Measurements from ENCODE around the gene LSG1. TPM values are rescaled to one million over a fixed set of nuclear protein-coding genes. Genes with fewer than 3 reads are reported as not detected.

The LSG1 gene
- polyA plus RNA-seq, 1 donor from 2014 or later, result 35.5 TPM

GRCh38 chr3:194707147-194707540 lies 35.2 kb upstream of the LSG1 start:
- Histone ChIP-seq H3K27me3 (ENCODE audit: insufficient read depth, low read depth, low read length) (no peaks in the 10 kb centered on the region), H3K4me3 (ENCODE audit: low read length) (no peak overlapping the region), H3K9me2 (ENCODE audit: insufficient read depth, low read length) (no peaks in the 10 kb centered on the region), H4K20me1 (ENCODE audit: insufficient read depth) (no peaks in the 10 kb centered on the region), H3K79me2 (replicated peaks; ENCODE audit: insufficient read depth, low read length) (no peaks in the 10 kb centered on the region), H3F3A (ENCODE audit: insufficient read depth, low read length, poor library complexity, severe bottlenecking) (no peaks in the 10 kb centered on the region), H3K9me3 (ENCODE audit: low read length) (no peaks in the 10 kb centered on the region), H2AFZ (ENCODE audit: low read depth, low read length) (no peak overlapping the region), H3K36me3 (ENCODE audit: insufficient read depth, low read length) (no peaks in the 10 kb centered on the region), H3K9ac (ENCODE audit: low read length) (no peak overlapping the region), H3K4me2 (ENCODE audit: low read length) (no peak overlapping the region), H3K27ac (ENCODE audit: low read length) (no peak overlapping the region)
- TF ChIP-seq, protein P1, sequence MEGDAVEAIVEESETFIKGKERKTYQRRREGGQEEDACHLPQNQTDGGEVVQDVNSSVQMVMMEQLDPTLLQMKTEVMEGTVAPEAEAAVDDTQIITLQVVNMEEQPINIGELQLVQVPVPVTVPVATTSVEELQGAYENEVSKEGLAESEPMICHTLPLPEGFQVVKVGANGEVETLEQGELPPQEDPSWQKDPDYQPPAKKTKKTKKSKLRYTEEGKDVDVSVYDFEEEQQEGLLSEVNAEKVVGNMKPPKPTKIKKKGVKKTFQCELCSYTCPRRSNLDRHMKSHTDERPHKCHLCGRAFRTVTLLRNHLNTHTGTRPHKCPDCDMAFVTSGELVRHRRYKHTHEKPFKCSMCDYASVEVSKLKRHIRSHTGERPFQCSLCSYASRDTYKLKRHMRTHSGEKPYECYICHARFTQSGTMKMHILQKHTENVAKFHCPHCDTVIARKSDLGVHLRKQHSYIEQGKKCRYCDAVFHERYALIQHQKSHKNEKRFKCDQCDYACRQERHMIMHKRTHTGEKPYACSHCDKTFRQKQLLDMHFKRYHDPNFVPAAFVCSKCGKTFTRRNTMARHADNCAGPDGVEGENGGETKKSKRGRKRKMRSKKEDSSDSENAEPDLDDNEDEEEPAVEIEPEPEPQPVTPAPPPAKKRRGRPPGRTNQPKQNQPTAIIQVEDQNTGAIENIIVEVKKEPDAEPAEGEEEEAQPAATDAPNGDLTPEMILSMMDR (IDR thresholded peaks at IDR 0.05; ENCODE audit: poor library complexity, severe bottlenecking), result no peak
- TF ChIP-seq EP300 (conservative IDR thresholded peaks at IDR 0.05; ENCODE audit: poor library complexity, severe bottlenecking) (no peak), RAD21 (conservative IDR thresholded peaks at IDR 0.05) (no peak), MXI1 (conservative IDR thresholded peaks at IDR 0.05; ENCODE audit: poor library complexity, severe bottlenecking) (no peak), SMC3 (conservative IDR thresholded peaks at IDR 0.05; ENCODE audit: poor library complexity) (no peak), TAF1 (IDR thresholded peaks at IDR 0.05; ENCODE audit: low read depth) (no peak), REST (IDR thresholded peaks at IDR 0.05; ENCODE audit: borderline replicate concordance) (no peak), EZH2 (IDR thresholded peaks at IDR 0.05; ENCODE audit: borderline replicate concordance, insufficient read depth, low read length, poor library complexity, severe bottlenecking) (no peak), POLR2AphosphoS5 (IDR thresholded peaks at IDR 0.05) (no peak)

GRCh38 chr3:194705761-194706160 lies 33.8 kb upstream of the LSG1 start:
- Histone ChIP-seq H3K4me3 (ENCODE audit: low read length) (no peak overlapping the region), H3K79me2 (replicated peaks; ENCODE audit: insufficient read depth, low read length) (no peaks in the 10 kb centered on the region), H3K27me3 (ENCODE audit: insufficient read depth, low read depth, low read length) (no peaks in the 10 kb centered on the region), H3F3A (ENCODE audit: insufficient read depth, low read length, poor library complexity, severe bottlenecking) (no peaks in the 10 kb centered on the region), H2AFZ (ENCODE audit: low read depth, low read length) (no peak overlapping the region), H3K9me2 (ENCODE audit: insufficient read depth, low read length) (no peaks in the 10 kb centered on the region), H3K36me3 (ENCODE audit: insufficient read depth, low read length) (no peaks in the 10 kb centered on the region), H3K4me2 (ENCODE audit: low read length) (no peak overlapping the region), H3K9ac (ENCODE audit: low read length) (no peak overlapping the region), H3K9me3 (ENCODE audit: low read length) (no peaks in the 10 kb centered on the region), H4K20me1 (ENCODE audit: insufficient read depth) (no peaks in the 10 kb centered on the region), H3K27ac (ENCODE audit: low read length) (no peak overlapping the region)
- TF ChIP-seq, protein P1 (IDR thresholded peaks at IDR 0.05; ENCODE audit: poor library complexity, severe bottlenecking), result no peak
- no peak for TF ChIP-seq POLR2AphosphoS5 (IDR thresholded peaks at IDR 0.05)
- no peak for TF ChIP-seq EP300 (conservative IDR thresholded peaks at IDR 0.05; ENCODE audit: poor library complexity, severe bottlenecking)
- no peak for TF ChIP-seq RAD21 (conservative IDR thresholded peaks at IDR 0.05)
- no peak for TF ChIP-seq EZH2 (IDR thresholded peaks at IDR 0.05; ENCODE audit: borderline replicate concordance, insufficient read depth, low read length, poor library complexity, severe bottlenecking)
- no peak for TF ChIP-seq REST (IDR thresholded peaks at IDR 0.05; ENCODE audit: borderline replicate concordance)
- TF ChIP-seq SMC3 (conservative IDR thresholded peaks at IDR 0.05; ENCODE audit: poor library complexity), result no peak
- TF ChIP-seq MXI1 (conservative IDR thresholded peaks at IDR 0.05; ENCODE audit: poor library complexity, severe bottlenecking), result no peak
- no peak for TF ChIP-seq TAF1 (IDR thresholded peaks at IDR 0.05; ENCODE audit: low read depth)
